ENCODE data around the gene RDM1.

- TF ChIP-seq OSR1 (CRISPR knock-in tag; IDR thresholded peaks at IDR 0.05) (no peak), ZFP30 (CRISPR knock-in tag; IDR thresholded peaks at IDR 0.05) (no peak), SNAI2 (CRISPR knock-in tag; IDR thresholded peaks at IDR 0.05) (no peak), GLIS3 (CRISPR knock-in tag; IDR thresholded peaks at IDR 0.05) (no peak), TSHZ2 (CRISPR knock-in tag; IDR thresholded peaks at IDR 0.05) (no peak), PATZ1 (CRISPR knock-in tag; IDR thresholded peaks at IDR 0.05; ENCODE audit: borderline replicate concordance) (no peak), PPARA (CRISPR knock-in tag; IDR thresholded peaks at IDR 0.05; ENCODE audit: borderline replicate concordance) (no peak), RARB (CRISPR knock-in tag; IDR thresholded peaks at IDR 0.05) (no peak), TCF4 (CRISPR knock-in tag; IDR thresholded peaks at IDR 0.05; ENCODE audit: borderline replicate concordance) (no peak), CREB5 (CRISPR knock-in tag; IDR thresholded peaks at IDR 0.05; ENCODE audit: low read depth) (no peak), ESRRG (CRISPR knock-in tag; IDR thresholded peaks at IDR 0.05) (no peak), ARNTL (CRISPR knock-in tag; IDR thresholded peaks at IDR 0.05; ENCODE audit: borderline replicate concordance, low read depth) (no peak), ZNF70 (CRISPR knock-in tag; IDR thresholded peaks at IDR 0.05) (no peak)
Observed at GRCh38 chr17:35901631-35902175, 28.9 kb downstream of the RDM1 start.

Data from SK-N-SH treated with all-trans-retinoic acid at 6 μM for 48 hours (cell line).